SK-N-SH (cell line): ENCODE data around the gene ENTHD1.

Source experiments
- CTCF ChIP-seq: fragments of 200-600 bp; sonication (generic); IDR thresholded peaks from 2 replicates; pipeline ENCODE4 v1.6.1; 2017; ENCODE audit warnings: antibody characterized with exemption, mild to moderate bottlenecking, moderate library complexity
- FOXM1 ChIP-seq: IDR thresholded peaks from 2 replicates; pipeline ENCODE4 v1.4.0; 2012; ENCODE audit warnings: low read depth, mild to moderate bottlenecking
- GABPA ChIP-seq: IDR thresholded peaks from 2 replicates; pipeline ENCODE4 v1.4.0; 2012; ENCODE audit warnings: low read depth, mild to moderate bottlenecking
- RFX5 ChIP-seq: IDR thresholded peaks from 2 replicates; pipeline ENCODE4 v1.6.1; 2012; ENCODE audit warnings: mild to moderate bottlenecking, improper control_type of control experiment, low read length
- SMC3 ChIP-seq: IDR thresholded peaks from 2 replicates; pipeline ENCODE4 v1.6.1; 2012; ENCODE audit warnings: low read depth, low read length, improper control_type of control experiment
- TAF1 ChIP-seq: IDR thresholded peaks from 2 replicates; pipeline ENCODE4 v1.6.1; 2012; ENCODE audit warnings: low read depth, mild to moderate bottlenecking, low read length, moderate library complexity, borderline replicate concordance
- YY1 ChIP-seq: IDR thresholded peaks from 2 replicates; pipeline ENCODE4 v1.4.0; 2012; ENCODE audit warnings: low read depth, mild to moderate bottlenecking
- TF ChIP-seq, protein P1 (sequence below): IDR thresholded peaks from 2 replicates; pipeline ENCODE4 v1.4.0; 2012; ENCODE audit warnings: low read depth

GRCh38 chr22:39908737-39909136 lies 15.2 kb upstream of the ENTHD1 start:
- TF ChIP-seq CTCF (no peak), FOXM1 (no peak), TAF1 (no peak), GABPA (no peak), YY1 (no peak), RFX5 (no peak), SMC3 (no peak)
- TF ChIP-seq, protein P1, sequence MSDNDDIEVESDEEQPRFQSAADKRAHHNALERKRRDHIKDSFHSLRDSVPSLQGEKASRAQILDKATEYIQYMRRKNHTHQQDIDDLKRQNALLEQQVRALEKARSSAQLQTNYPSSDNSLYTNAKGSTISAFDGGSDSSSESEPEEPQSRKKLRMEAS: no peak
